WTC11 (cell line): ENCODE data around the gene GPR157. TPM values are rescaled to one million over a fixed set of nuclear protein-coding genes. Genes with fewer than 3 reads are reported as not detected.

Experiments used
- ATAC-seq: fragments of 200-7000 bp; cut with Tn5 transposase; 2 replicates; pipeline ENCODE4 v1.10.0; 2021; ENCODE audit warnings: mild to moderate bottlenecking, moderate library complexity
- CTCF ChIA-PET: fragments of 300-600 bp; sonication (Branson Sonifier 250); formaldehyde crosslinking; loops from one replicate; lab custom pipeline; 2021; ENCODE audit warnings: antibody characterized with exemption; lab: Charles Lee
- POLR2A ChIA-PET: fragments of 350-600 bp; sonication (Branson Sonifier 250); formaldehyde crosslinking; loops from one replicate; lab custom pipeline; 2021; ENCODE audit warnings: antibody characterized with exemption; lab: Charles Lee
- DNase-seq: peaks from one replicate; pipeline ENCODE4 v3.0.0; 2021; ENCODE audit warnings: low spot score
- H3K27ac Mint-ChIP-seq: 2 replicates; pipeline ENCODE4 v1.8.0; 2021; ENCODE audit warnings: mixed read lengths
- H3K27me3 Mint-ChIP-seq: 2 replicates; pipeline ENCODE4 v1.8.0; 2021; ENCODE audit warnings: low read depth, mild to moderate bottlenecking, moderate library complexity, mixed read lengths
- H3K36me3 Mint-ChIP-seq: 2 replicates; pipeline ENCODE4 v1.8.0; 2021; ENCODE audit warnings: mixed read lengths
- H3K4me1 Mint-ChIP-seq: 2 replicates; pipeline ENCODE4 v1.8.0; 2022; ENCODE audit warnings: mixed read lengths
- H3K4me3 Mint-ChIP-seq: 2 replicates; pipeline ENCODE4 v1.8.0; 2021; ENCODE audit warnings: mild to moderate bottlenecking, moderate library complexity, mixed read lengths
- H3K9me3 Mint-ChIP-seq: 2 replicates; pipeline ENCODE4 v1.8.0; 2021; ENCODE audit warnings: mixed read lengths
- CBFB ChIP-seq: sonication (generic); formaldehyde crosslinking; IDR thresholded peaks from 2 replicates; pipeline ENCODE4 v1.8.1; 2022; ENCODE audit warnings: mild to moderate bottlenecking, low read depth, missing genetic modification reagents
- CREB1 ChIP-seq: sonication (generic); formaldehyde crosslinking; IDR thresholded peaks from 2 replicates; pipeline ENCODE4 v1.8.0; 2023; ENCODE audit warnings: mild to moderate bottlenecking, missing genetic modification reagents
- E2F5 ChIP-seq: sonication (generic); formaldehyde crosslinking; IDR thresholded peaks from 2 replicates; pipeline ENCODE4 v1.8.1; 2022; ENCODE audit warnings: mild to moderate bottlenecking, moderate library complexity, missing genetic modification reagents
- ESRRA ChIP-seq: sonication (generic); formaldehyde crosslinking; IDR thresholded peaks from 2 replicates; pipeline ENCODE4 v1.8.1; 2022; ENCODE audit warnings: mild to moderate bottlenecking, missing genetic modification reagents, borderline replicate concordance
- FOXP1 ChIP-seq: sonication (generic); formaldehyde crosslinking; IDR thresholded peaks from 2 replicates; pipeline ENCODE4 v1.8.0; 2022; ENCODE audit warnings: missing genetic modification reagents, mild to moderate bottlenecking, moderate library complexity, borderline replicate concordance
- GRHL2 ChIP-seq: fragments of 250-450 bp; sonication (Bioruptor Pico); IDR thresholded peaks from 2 replicates; pipeline ENCODE4 v1.8.0; 2022; ENCODE audit warnings: mild to moderate bottlenecking, moderate library complexity; ENCODE audit not compliant: insufficient replicate concordance, severe bottlenecking
- IRF1 ChIP-seq: sonication (generic); formaldehyde crosslinking; IDR thresholded peaks from 2 replicates; pipeline ENCODE4 v1.8.0; 2023; ENCODE audit warnings: missing genetic modification reagents
- JAZF1 ChIP-seq: fragments of 250-450 bp; sonication (Bioruptor Pico); IDR thresholded peaks from 2 replicates; pipeline ENCODE4 v1.9.0; 2021; ENCODE audit warnings: moderate library complexity, mild to moderate bottlenecking, inconsistent platforms
- NFE2L1 ChIP-seq: sonication (generic); formaldehyde crosslinking; IDR thresholded peaks from 2 replicates; pipeline ENCODE4 v1.8.1; 2023; ENCODE audit warnings: missing genetic modification reagents
- PRRX2 ChIP-seq: fragments of 250-450 bp; sonication (Bioruptor Pico); IDR thresholded peaks from 2 replicates; pipeline ENCODE4 v1.8.0; 2021; ENCODE audit warnings: mild to moderate bottlenecking
- RORB ChIP-seq: fragments of 250-450 bp; sonication (Bioruptor Pico); IDR thresholded peaks from 2 replicates; pipeline ENCODE4 v1.9.0; 2021; ENCODE audit warnings: mild to moderate bottlenecking
- SOX15 ChIP-seq: fragments of 250-450 bp; sonication (Bioruptor Pico); IDR thresholded peaks from 2 replicates; pipeline ENCODE4 v1.9.0; 2021; ENCODE audit warnings: mild to moderate bottlenecking
- TEAD4 ChIP-seq: sonication (generic); formaldehyde crosslinking; IDR thresholded peaks from 2 replicates; pipeline ENCODE4 v1.8.0; 2022; ENCODE audit warnings: mild to moderate bottlenecking, missing genetic modification reagents
- USF1 ChIP-seq: sonication (generic); formaldehyde crosslinking; IDR thresholded peaks from 2 replicates; pipeline ENCODE4 v1.8.0; 2022; ENCODE audit warnings: mild to moderate bottlenecking, missing genetic modification reagents
- ZBTB21 ChIP-seq: sonication (generic); formaldehyde crosslinking; IDR thresholded peaks from 2 replicates; pipeline ENCODE4 v1.8.1; 2023; ENCODE audit warnings: mild to moderate bottlenecking, missing genetic modification reagents, borderline replicate concordance
- ZNF138 ChIP-seq: sonication (generic); formaldehyde crosslinking; conservative IDR thresholded peaks from 2 replicates; pipeline ENCODE4 v1.8.1; 2022; ENCODE audit warnings: mild to moderate bottlenecking, moderate library complexity, missing genetic modification reagents
- ZNF317 ChIP-seq: sonication (generic); formaldehyde crosslinking; IDR thresholded peaks from 2 replicates; pipeline ENCODE4 v1.8.1; 2023; ENCODE audit warnings: low read depth, mild to moderate bottlenecking, moderate library complexity, missing genetic modification reagents, borderline replicate concordance
- ZNF512 ChIP-seq: sonication (generic); formaldehyde crosslinking; IDR thresholded peaks from 2 replicates; pipeline ENCODE4 v1.8.1; 2022; ENCODE audit warnings: missing genetic modification reagents, borderline replicate concordance
- total RNA-seq: library from RNA; stranded (reverse); gene quantifications from 3 replicates; pipeline ENCODE4 v1.2.3, GENCODE V29; 2021
- TF ChIP-seq, protein P1 (sequence below): fragments of 250-450 bp; sonication (Bioruptor Pico); IDR thresholded peaks from 2 replicates; pipeline ENCODE4 v1.9.0; 2021; ENCODE audit warnings: mild to moderate bottlenecking, borderline replicate concordance
- TF ChIP-seq, protein P2 (sequence below): sonication (generic); formaldehyde crosslinking; IDR thresholded peaks from 2 replicates; pipeline ENCODE4 v1.8.0; 2023; ENCODE audit warnings: missing genetic modification reagents, mild to moderate bottlenecking, borderline replicate concordance
- TF ChIP-seq, protein P3 (sequence below): sonication (generic); formaldehyde crosslinking; IDR thresholded peaks from 2 replicates; pipeline ENCODE4 v1.8.1; 2023; ENCODE audit warnings: mild to moderate bottlenecking, moderate library complexity, missing genetic modification reagents

Gene GPR157
- total RNA-seq, 1 experiment from 2014 or later: 6.0 TPM

GRCh38 chr1:9169601-9170137 is 40.8 kb upstream of the GPR157 start:
- Mint-ChIP-seq H3K36me3 (peaks cover 19% of the 10 kb centered on the region), H3K4me1 (peaks cover 29% of the 10 kb centered on the region), H3K4me3 (no peak overlapping the region), H3K27ac (peak overlapping the region; percentile 61; the same call in 1 of the 2 replicates), H3K9me3 (peaks cover 2% of the 10 kb centered on the region), H3K27me3 (no peaks in the 10 kb centered on the region)
- ATAC-seq (no peak), DNase-seq (no peak)
- ChIA-PET CTCF (interaction anchor here (1.0 kb wide), 1 partner anchor 27 kb away, joined by 3 read pairs; no protein-coding TSS in a partner anchor), POLR2A (no interaction called here)
- TF ChIP-seq, protein P1, sequence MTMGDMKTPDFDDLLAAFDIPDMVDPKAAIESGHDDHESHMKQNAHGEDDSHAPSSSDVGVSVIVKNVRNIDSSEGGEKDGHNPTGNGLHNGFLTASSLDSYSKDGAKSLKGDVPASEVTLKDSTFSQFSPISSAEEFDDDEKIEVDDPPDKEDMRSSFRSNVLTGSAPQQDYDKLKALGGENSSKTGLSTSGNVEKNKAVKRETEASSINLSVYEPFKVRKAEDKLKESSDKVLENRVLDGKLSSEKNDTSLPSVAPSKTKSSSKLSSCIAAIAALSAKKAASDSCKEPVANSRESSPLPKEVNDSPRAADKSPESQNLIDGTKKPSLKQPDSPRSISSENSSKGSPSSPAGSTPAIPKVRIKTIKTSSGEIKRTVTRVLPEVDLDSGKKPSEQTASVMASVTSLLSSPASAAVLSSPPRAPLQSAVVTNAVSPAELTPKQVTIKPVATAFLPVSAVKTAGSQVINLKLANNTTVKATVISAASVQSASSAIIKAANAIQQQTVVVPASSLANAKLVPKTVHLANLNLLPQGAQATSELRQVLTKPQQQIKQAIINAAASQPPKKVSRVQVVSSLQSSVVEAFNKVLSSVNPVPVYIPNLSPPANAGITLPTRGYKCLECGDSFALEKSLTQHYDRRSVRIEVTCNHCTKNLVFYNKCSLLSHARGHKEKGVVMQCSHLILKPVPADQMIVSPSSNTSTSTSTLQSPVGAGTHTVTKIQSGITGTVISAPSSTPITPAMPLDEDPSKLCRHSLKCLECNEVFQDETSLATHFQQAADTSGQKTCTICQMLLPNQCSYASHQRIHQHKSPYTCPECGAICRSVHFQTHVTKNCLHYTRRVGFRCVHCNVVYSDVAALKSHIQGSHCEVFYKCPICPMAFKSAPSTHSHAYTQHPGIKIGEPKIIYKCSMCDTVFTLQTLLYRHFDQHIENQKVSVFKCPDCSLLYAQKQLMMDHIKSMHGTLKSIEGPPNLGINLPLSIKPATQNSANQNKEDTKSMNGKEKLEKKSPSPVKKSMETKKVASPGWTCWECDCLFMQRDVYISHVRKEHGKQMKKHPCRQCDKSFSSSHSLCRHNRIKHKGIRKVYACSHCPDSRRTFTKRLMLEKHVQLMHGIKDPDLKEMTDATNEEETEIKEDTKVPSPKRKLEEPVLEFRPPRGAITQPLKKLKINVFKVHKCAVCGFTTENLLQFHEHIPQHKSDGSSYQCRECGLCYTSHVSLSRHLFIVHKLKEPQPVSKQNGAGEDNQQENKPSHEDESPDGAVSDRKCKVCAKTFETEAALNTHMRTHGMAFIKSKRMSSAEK (CRISPR knock-in tag): no peak
- TF ChIP-seq JAZF1 (CRISPR knock-in tag) (no peak), ESRRA (CRISPR knock-in tag) (no peak), NFE2L1 (CRISPR knock-in tag) (no peak), RORB (CRISPR knock-in tag) (no peak), SOX15 (CRISPR knock-in tag) (no peak), IRF1 (CRISPR knock-in tag) (no peak), USF1 (no peak), ZBTB21 (CRISPR knock-in tag) (no peak), TEAD4 (CRISPR knock-in tag) (no peak), ZNF138 (CRISPR knock-in tag) (no peak), FOXP1 (no peak)
- TF ChIP-seq, protein P2, sequence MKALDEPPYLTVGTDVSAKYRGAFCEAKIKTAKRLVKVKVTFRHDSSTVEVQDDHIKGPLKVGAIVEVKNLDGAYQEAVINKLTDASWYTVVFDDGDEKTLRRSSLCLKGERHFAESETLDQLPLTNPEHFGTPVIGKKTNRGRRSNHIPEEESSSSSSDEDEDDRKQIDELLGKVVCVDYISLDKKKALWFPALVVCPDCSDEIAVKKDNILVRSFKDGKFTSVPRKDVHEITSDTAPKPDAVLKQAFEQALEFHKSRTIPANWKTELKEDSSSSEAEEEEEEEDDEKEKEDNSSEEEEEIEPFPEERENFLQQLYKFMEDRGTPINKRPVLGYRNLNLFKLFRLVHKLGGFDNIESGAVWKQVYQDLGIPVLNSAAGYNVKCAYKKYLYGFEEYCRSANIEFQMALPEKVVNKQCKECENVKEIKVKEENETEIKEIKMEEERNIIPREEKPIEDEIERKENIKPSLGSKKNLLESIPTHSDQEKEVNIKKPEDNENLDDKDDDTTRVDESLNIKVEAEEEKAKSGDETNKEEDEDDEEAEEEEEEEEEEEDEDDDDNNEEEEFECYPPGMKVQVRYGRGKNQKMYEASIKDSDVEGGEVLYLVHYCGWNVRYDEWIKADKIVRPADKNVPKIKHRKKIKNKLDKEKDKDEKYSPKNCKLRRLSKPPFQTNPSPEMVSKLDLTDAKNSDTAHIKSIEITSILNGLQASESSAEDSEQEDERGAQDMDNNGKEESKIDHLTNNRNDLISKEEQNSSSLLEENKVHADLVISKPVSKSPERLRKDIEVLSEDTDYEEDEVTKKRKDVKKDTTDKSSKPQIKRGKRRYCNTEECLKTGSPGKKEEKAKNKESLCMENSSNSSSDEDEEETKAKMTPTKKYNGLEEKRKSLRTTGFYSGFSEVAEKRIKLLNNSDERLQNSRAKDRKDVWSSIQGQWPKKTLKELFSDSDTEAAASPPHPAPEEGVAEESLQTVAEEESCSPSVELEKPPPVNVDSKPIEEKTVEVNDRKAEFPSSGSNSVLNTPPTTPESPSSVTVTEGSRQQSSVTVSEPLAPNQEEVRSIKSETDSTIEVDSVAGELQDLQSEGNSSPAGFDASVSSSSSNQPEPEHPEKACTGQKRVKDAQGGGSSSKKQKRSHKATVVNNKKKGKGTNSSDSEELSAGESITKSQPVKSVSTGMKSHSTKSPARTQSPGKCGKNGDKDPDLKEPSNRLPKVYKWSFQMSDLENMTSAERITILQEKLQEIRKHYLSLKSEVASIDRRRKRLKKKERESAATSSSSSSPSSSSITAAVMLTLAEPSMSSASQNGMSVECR: no peak

- no peak overlapping the region for H3K4me3 Mint-ChIP-seq
- TF ChIP-seq ESRRA (CRISPR knock-in tag) (no peak), CBFB (no peak), CREB1 (CRISPR knock-in tag) (no peak), E2F5 (CRISPR knock-in tag) (no peak), PRRX2 (CRISPR knock-in tag) (no peak), ZNF512 (CRISPR knock-in tag) (no peak), GRHL2 (CRISPR knock-in tag) (no peak), ZNF317 (CRISPR knock-in tag) (no peak)
- TF ChIP-seq, protein P3, sequence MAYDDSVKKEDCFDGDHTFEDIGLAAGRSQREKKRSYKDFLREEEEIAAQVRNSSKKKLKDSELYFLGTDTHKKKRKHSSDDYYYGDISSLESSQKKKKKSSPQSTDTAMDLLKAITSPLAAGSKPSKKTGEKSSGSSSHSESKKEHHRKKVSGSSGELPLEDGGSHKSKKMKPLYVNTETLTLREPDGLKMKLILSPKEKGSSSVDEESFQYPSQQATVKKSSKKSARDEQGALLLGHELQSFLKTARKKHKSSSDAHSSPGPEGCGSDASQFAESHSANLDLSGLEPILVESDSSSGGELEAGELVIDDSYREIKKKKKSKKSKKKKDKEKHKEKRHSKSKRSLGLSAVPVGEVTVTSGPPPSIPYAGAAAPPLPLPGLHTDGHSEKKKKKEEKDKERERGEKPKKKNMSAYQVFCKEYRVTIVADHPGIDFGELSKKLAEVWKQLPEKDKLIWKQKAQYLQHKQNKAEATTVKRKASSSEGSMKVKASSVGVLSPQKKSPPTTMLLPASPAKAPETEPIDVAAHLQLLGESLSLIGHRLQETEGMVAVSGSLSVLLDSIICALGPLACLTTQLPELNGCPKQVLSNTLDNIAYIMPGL (CRISPR knock-in tag): no peak
Measured at GRCh38 chr1:9167638-9168037, 38.7 kb upstream of the GPR157 start.

More at GRCh38 chr1:9167638-9168037, 38.7 kb upstream of the GPR157 start:
- H3K4me1 Mint-ChIP-seq: peaks cover 46% of the 10 kb centered on the region
- CTCF ChIA-PET: interaction anchor here (0.6 to 3.3 kb wide), 4 partner anchors 25 to 57 kb away, joined by 3 to 10 read pairs (median 4); no protein-coding TSS in a partner anchor
- no peak for ATAC-seq
- POLR2A ChIA-PET: no interaction called here
- no peak for DNase-seq
- H3K27ac Mint-ChIP-seq: peak overlapping the region; percentile 77
- peaks cover 6% of the 10 kb centered on the region for H3K36me3 Mint-ChIP-seq
- no peaks in the 10 kb centered on the region for H3K9me3 Mint-ChIP-seq
- H3K27me3 Mint-ChIP-seq: no peaks in the 10 kb centered on the region
